Spleen (tissue), 7 donors: ENCODE measurements around the gene NUP210.

Source experiments
- CTCF ChIP-seq, 11 experiments: fragments of 200-600 bp in 7 of 11; fragments of 450-650 bp in 4 of 11; sonication (generic) in 4 of 11; IDR thresholded peaks in 8 of 11; conservative IDR thresholded peaks in 3 of 11; 1 replicate in 7 of 11; 2 replicates in 4 of 11; pipeline versions ENCODE4 v1.4.0 to v1.8.0; 2016 to 2021; ENCODE audit warnings: antibody characterized with exemption in 11 of 11, inconsistent platforms in 4 of 11, mild to moderate bottlenecking in 1 of 11
- POLR2A ChIP-seq, 3 donors: fragments of 450-650 bp; IDR thresholded peaks; one replicate each; pipeline ENCODE4 v1.5.1; 2017; ENCODE audit warnings: antibody characterized with exemption in 3 of 3, mild to moderate bottlenecking in 1 of 3
- POLR2AphosphoS5 ChIP-seq, 3 donors: sonication (generic); formaldehyde crosslinking; IDR thresholded peaks; one replicate each; pipeline ENCODE4 v1.5.1; 2017; ENCODE audit warnings: antibody characterized with exemption in 3 of 3
- donor health status: DM: no; HTN: no; CAD: no; lungs with moderate emphysema.
- donor health status: DM: no; HTN: no; CAD: no.
- donor health status: DM: no; HTN: no; CAD: no.

- no peak for TF ChIP-seq CTCF (IDR thresholded peaks at IDR 0.05 in 8 of 11, conservative IDR thresholded peaks at IDR 0.05 in 3 of 11)
- TF ChIP-seq POLR2A (IDR thresholded peaks at IDR 0.05) = no peak
- TF ChIP-seq POLR2AphosphoS5 (IDR thresholded peaks at IDR 0.05) = no peak
These were observed 46.0 kb downstream of the NUP210 start for GRCh38 chr3:13373975-13374586.
